DOHH2 (cell line): ENCODE data around the gene CDHR3.

ENCODE experiments used
- EZH2phosphoT487 ChIP-seq: fragments of 200-600 bp; sonication (generic); IDR thresholded peaks from 2 replicates; pipeline ENCODE4 v1.6.1; 2017; ENCODE audit warnings: borderline replicate concordance, mild to moderate bottlenecking, antibody characterized with exemption, low read length, moderate library complexity, mixed read lengths
- TF ChIP-seq, protein P1 (sequence below): fragments of 200-600 bp; sonication (generic); IDR thresholded peaks from one replicate; pipeline ENCODE4 v1.5.1; 2014; ENCODE audit warnings: antibody characterized with exemption, mild to moderate bottlenecking, low read depth, low read length; ENCODE audit not compliant: poor library complexity, severe bottlenecking

DNA sequence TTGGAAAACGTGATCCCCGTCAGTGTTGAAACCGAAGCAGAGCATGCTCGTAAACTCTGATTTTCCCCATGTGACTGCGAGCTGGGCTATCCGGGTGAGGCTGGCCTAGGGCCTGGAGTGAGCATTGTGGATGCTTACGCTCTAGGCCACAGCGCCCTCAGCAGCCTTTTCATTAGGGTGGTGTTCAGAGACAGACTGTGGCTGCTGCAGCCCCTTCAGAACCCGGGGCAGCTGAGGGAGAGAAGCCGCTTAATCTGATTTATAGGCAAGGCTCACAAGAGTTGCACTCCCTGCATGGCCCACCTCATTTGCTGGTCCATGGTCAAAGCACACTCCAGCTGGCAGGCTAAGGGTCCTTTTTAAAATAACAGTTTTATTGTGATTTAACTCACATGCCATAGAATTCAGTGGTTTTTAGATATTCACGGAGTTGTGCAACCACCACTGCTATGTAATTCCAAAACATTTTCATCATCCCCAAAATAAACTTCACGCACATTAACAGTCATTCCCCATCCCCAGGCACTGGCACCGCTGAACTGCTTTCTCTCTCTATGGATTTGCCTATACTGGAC is 76.5 kb downstream of the CDHR3 start:
- TF ChIP-seq, protein P1, sequence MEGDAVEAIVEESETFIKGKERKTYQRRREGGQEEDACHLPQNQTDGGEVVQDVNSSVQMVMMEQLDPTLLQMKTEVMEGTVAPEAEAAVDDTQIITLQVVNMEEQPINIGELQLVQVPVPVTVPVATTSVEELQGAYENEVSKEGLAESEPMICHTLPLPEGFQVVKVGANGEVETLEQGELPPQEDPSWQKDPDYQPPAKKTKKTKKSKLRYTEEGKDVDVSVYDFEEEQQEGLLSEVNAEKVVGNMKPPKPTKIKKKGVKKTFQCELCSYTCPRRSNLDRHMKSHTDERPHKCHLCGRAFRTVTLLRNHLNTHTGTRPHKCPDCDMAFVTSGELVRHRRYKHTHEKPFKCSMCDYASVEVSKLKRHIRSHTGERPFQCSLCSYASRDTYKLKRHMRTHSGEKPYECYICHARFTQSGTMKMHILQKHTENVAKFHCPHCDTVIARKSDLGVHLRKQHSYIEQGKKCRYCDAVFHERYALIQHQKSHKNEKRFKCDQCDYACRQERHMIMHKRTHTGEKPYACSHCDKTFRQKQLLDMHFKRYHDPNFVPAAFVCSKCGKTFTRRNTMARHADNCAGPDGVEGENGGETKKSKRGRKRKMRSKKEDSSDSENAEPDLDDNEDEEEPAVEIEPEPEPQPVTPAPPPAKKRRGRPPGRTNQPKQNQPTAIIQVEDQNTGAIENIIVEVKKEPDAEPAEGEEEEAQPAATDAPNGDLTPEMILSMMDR, result no peak
- no peak for TF ChIP-seq EZH2phosphoT487
